ENCODE measurements around the gene DUSP23. TPM values are rescaled to one million over a fixed set of nuclear protein-coding genes. Genes with fewer than 3 reads are reported as not detected.

The DUSP23 gene
- 32.6 and 33.8 TPM in 2 replicates for total RNA-seq (2014; rRNA removed; shearing (Covaris generic))
- 51.4 and 52.1 TPM in 2 replicates for polyA plus RNA-seq (2016; fragmentation: Nextera tagmentation; extraction: Ambion mirVana)

DNA sequence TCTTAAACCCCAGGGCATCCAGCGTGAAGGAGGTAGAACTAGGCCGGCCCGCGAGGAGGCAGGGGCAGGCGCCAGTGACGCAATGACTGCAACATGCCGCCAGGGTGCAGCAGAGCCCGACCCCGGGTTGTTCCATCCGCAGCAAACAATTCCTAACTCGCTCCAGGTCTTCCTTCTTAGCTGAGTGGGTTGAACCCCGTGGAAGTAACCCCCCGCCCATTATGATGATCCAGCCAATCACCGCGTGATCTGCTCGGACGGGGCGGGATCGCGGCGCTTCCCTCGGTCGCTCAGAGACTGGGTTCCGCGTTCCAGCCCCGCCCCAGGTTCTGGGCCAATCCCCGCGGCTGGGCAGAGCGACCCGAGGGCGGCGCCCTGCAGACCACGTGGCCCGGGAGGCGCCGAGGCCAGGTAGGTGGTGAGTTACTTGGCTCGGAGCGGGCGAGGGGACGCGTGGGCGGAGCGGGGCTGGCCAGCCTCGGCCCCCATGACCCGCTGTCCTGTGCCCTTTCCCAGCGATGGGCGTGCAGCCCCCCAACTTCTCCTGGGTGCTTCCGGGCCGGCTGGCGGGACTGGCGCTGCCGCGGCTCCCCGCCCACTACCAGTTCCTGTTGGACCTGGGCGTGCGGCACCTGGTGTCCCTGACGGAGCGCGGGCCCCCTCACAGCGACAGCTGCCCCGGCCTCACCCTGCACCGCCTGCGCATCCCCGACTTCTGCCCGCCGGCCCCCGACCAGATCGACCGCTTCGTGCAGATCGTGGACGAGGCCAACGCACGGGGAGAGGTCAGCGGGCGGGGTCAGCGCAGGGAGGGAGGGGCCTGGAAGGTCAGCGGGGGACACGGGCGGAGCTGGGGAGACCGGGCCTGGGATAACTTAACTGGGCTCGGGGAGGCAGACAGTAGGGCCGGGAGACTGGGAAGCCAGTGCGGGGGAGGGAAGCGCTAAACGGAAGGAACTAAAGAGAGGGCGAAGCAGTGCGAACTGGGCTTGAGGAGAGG is at the start of gene DUSP23:
Gene DUSP23 (plus strand): TSS at position 380 of the 1,000 bp plus-strand sequence. CDS start 139 bp downstream, at position 519.
- Histone ChIP-seq H3K79me2 (ENCODE audit: insufficient read depth) (no peaks in the 10 kb centered on the region), H3K27ac (peak within 1 kb of the TSS; percentile 33; the same call in 1 of the 2 replicates), H3K9ac (peak within 1 kb of the TSS; percentile 73), H3K4me1 (ENCODE audit: insufficient read depth) (peaks cover 17% of the 10 kb centered on the region), H3K9me3 (ENCODE audit: low read depth) (no peaks in the 10 kb centered on the region), H3K4me3 (peak within 1 kb of the TSS; percentile 71), H3K27me3 (replicated peaks; ENCODE audit: insufficient read depth) (no peaks in the 10 kb centered on the region), H3F3A (ENCODE audit: insufficient read depth) (peaks cover 10% of the 10 kb centered on the region), H3K9me2 (ENCODE audit: insufficient read depth) (no peaks in the 10 kb centered on the region), H2AFZ (peak within 1 kb of the TSS; percentile 84), H3K4me2 (ENCODE audit: unreplicated experiment) (peak within 1 kb of the TSS; percentile 77), H4K20me1 (ENCODE audit: insufficient read depth) (no peaks in the 10 kb centered on the region), H3K36me3 (ENCODE audit: low read depth) (no peaks in the 10 kb centered on the region)
- TF ChIP-seq EZH2phosphoT487 (IDR thresholded peaks at IDR 0.05; ENCODE audit: insufficient read depth, low read depth) (no peak), EZH2 (IDR thresholded peaks at IDR 0.05; ENCODE audit: insufficient read depth, poor library complexity, severe bottlenecking) (no peak)
- WGBS, 2 experiments (ENCODE audit: low coverage in 1 of 2, low lambda C conversion rate in 2 of 2, missing lambda C conversion rate in 2 of 2): 1 to 2% methylated on average over 75 to 83 of the region's 88 CpGs
- in situ Hi-C loops (cut with MboI): no loop called here
- DNase-seq: peak; percentile 99

- Histone ChIP-seq H3K4me3 (no peak overlapping the region), H3K27ac (no peak overlapping the region), H3K27me3 (replicated peaks; ENCODE audit: insufficient read depth) (no peaks in the 10 kb centered on the region), H3K9ac (no peak overlapping the region), H3K9me3 (ENCODE audit: low read depth) (no peaks in the 10 kb centered on the region), H3K36me3 (ENCODE audit: low read depth) (no peaks in the 10 kb centered on the region), H4K20me1 (ENCODE audit: insufficient read depth) (no peaks in the 10 kb centered on the region), H3K9me2 (ENCODE audit: insufficient read depth) (no peaks in the 10 kb centered on the region), H2AFZ (no peak overlapping the region), H3F3A (ENCODE audit: insufficient read depth) (no peaks in the 10 kb centered on the region), H3K79me2 (ENCODE audit: insufficient read depth) (no peaks in the 10 kb centered on the region), H3K4me1 (ENCODE audit: insufficient read depth) (no peaks in the 10 kb centered on the region), H3K4me2 (ENCODE audit: unreplicated experiment) (no peak overlapping the region)
- 22% methylated on average over 4 of the region's 4 CpGs for WGBS, 2 experiments (ENCODE audit: low coverage in 1 of 2, low lambda C conversion rate in 2 of 2, missing lambda C conversion rate in 2 of 2)
- in situ Hi-C loops (cut with MboI): no loop called here
- TF ChIP-seq EZH2phosphoT487 (IDR thresholded peaks at IDR 0.05; ENCODE audit: insufficient read depth, low read depth): no peak
- no peak for TF ChIP-seq EZH2 (IDR thresholded peaks at IDR 0.05; ENCODE audit: insufficient read depth, poor library complexity, severe bottlenecking)
- DNase-seq: no peak
Observed at GRCh38 chr1:159737238-159737916, 43.4 kb upstream of the DUSP23 start.

- Histone ChIP-seq H2AFZ (no peak overlapping the region), H3K27me3 (replicated peaks; ENCODE audit: insufficient read depth) (no peaks in the 10 kb centered on the region), H3K9me2 (ENCODE audit: insufficient read depth) (no peaks in the 10 kb centered on the region), H3K4me2 (ENCODE audit: unreplicated experiment) (no peak overlapping the region), H4K20me1 (ENCODE audit: insufficient read depth) (no peaks in the 10 kb centered on the region), H3F3A (ENCODE audit: insufficient read depth) (no peaks in the 10 kb centered on the region), H3K9me3 (ENCODE audit: low read depth) (no peaks in the 10 kb centered on the region), H3K27ac (no peak overlapping the region), H3K79me2 (ENCODE audit: insufficient read depth) (no peaks in the 10 kb centered on the region), H3K36me3 (ENCODE audit: low read depth) (no peaks in the 10 kb centered on the region), H3K4me1 (ENCODE audit: insufficient read depth) (no peaks in the 10 kb centered on the region), H3K9ac (no peak overlapping the region), H3K4me3 (no peak overlapping the region)
- in situ Hi-C loops (cut with MboI): no loop called here
- DNase-seq: no peak
- TF ChIP-seq EZH2phosphoT487 (IDR thresholded peaks at IDR 0.05; ENCODE audit: insufficient read depth, low read depth) (no peak), EZH2 (IDR thresholded peaks at IDR 0.05; ENCODE audit: insufficient read depth, poor library complexity, severe bottlenecking) (no peak)
- WGBS, 2 experiments (ENCODE audit: low coverage in 1 of 2, low lambda C conversion rate in 2 of 2, missing lambda C conversion rate in 2 of 2): 22 to 29% methylated on average over 5 of the region's 5 CpGs
Observed at GRCh38 chr1:159743651-159744410, 36.9 kb upstream of the DUSP23 start.

- Histone ChIP-seq H3K27me3 (replicated peaks; ENCODE audit: insufficient read depth) (no peaks in the 10 kb centered on the region), H3K4me2 (ENCODE audit: unreplicated experiment) (no peak overlapping the region), H4K20me1 (ENCODE audit: insufficient read depth) (no peaks in the 10 kb centered on the region), H3K9me3 (ENCODE audit: low read depth) (no peaks in the 10 kb centered on the region), H3K27ac (no peak overlapping the region), H3K4me3 (no peak overlapping the region), H3K4me1 (ENCODE audit: insufficient read depth) (no peaks in the 10 kb centered on the region; the same call in 1 of the 2 replicates), H3K9me2 (ENCODE audit: insufficient read depth) (no peaks in the 10 kb centered on the region), H3F3A (ENCODE audit: insufficient read depth) (no peaks in the 10 kb centered on the region), H3K36me3 (ENCODE audit: low read depth) (no peaks in the 10 kb centered on the region), H3K79me2 (ENCODE audit: insufficient read depth) (no peaks in the 10 kb centered on the region), H3K9ac (no peak overlapping the region), H2AFZ (no peak overlapping the region)
- TF ChIP-seq EZH2phosphoT487 (IDR thresholded peaks at IDR 0.05; ENCODE audit: insufficient read depth, low read depth) (no peak), EZH2 (IDR thresholded peaks at IDR 0.05; ENCODE audit: insufficient read depth, poor library complexity, severe bottlenecking) (no peak)
- 11 to 15% methylated on average over 3 of the region's 3 CpGs for WGBS, 2 experiments (ENCODE audit: low coverage in 1 of 2, low lambda C conversion rate in 2 of 2, missing lambda C conversion rate in 2 of 2)
- DNase-seq: peak; percentile 35
- in situ Hi-C loops (cut with MboI): no loop called here
Observed at GRCh38 chr1:159746666-159747065, 34.1 kb upstream of the DUSP23 start.

Measured in GM23248 (cell line).